Panc1 (cell line): ENCODE results near the gene PTDSS2. TPM values are rescaled to one million over a fixed set of nuclear protein-coding genes. Genes with fewer than 3 reads are reported as not detected.

Source experiments
- ATAC-seq: fragments of 200-7000 bp; cut with Tn5 transposase; 2 replicates; pipeline ENCODE4 v1.9.1; 2020; ENCODE audit warnings: mild to moderate bottlenecking, moderate library complexity
- BruUV-seq: library from RNA; stranded (reverse); fragments of 400-500 nt; replicated peaks from 2 replicates; lab custom pipeline; 2021; lab: Mats Ljungman, UMichigan
- CTCF ChIA-PET: fragments of 300-600 bp; sonication (Branson Sonifier 250); formaldehyde crosslinking; loops from one replicate; lab custom pipeline; 2022; ENCODE audit warnings: antibody characterized with exemption; lab: Charles Lee
- POLR2A ChIA-PET: fragments of 300-600 bp; sonication (Branson Sonifier 250); formaldehyde crosslinking; loops from one replicate; lab custom pipeline; 2022; ENCODE audit warnings: antibody characterized with exemption; lab: Charles Lee
- DNase-seq: peaks from one replicate; pipeline ENCODE4 v3.0.0-alpha.2; 2010; ENCODE audit warnings: low read depth, low spot score
- H3K27ac ChIP-seq: 2 replicates; pipeline ENCODE4 v1.5.1; 2011; ENCODE audit warnings: mild to moderate bottlenecking, low read length, inconsistent platforms
- H3K27me3 ChIP-seq: fragments of 200-500 bp; sonication (Bioruptor generic); 2 replicates; pipeline ENCODE4 v1.6.0; 2014; ENCODE audit warnings: low read length, inconsistent platforms; ENCODE audit not compliant: control insufficient read depth, insufficient read depth
- H3K36me3 ChIP-seq: fragments of 200-500 bp; sonication (Bioruptor generic); 2 replicates; pipeline ENCODE4 v1.5.1; 2014; ENCODE audit warnings: inconsistent platforms, mild to moderate bottlenecking, low read length, moderate library complexity; ENCODE audit not compliant: control insufficient read depth, insufficient read depth
- H3K4me1 ChIP-seq: 2 replicates; pipeline ENCODE4 v1.5.1; 2011; ENCODE audit warnings: inconsistent platforms, mild to moderate bottlenecking, low read length, moderate library complexity; ENCODE audit not compliant: control insufficient read depth, insufficient read depth
- H3K4me3 ChIP-seq, 2 experiments: 2 replicates each; pipeline ENCODE4 v1.5.1; 2011 to 2012; ENCODE audit warnings: low read depth in 2 of 2, low read length in 2 of 2, mild to moderate bottlenecking in 2 of 2, inconsistent platforms in 1 of 2, moderate library complexity in 1 of 2
- H3K9me3 ChIP-seq: fragments of 200-500 bp; sonication (Bioruptor generic); 2 replicates; pipeline ENCODE4 v1.5.1; 2014; ENCODE audit warnings: low read depth, mild to moderate bottlenecking, inconsistent platforms, low read length, moderate library complexity; ENCODE audit not compliant: control insufficient read depth, insufficient read depth
- POLR2AphosphoS5 ChIP-seq: IDR thresholded peaks from 2 replicates; pipeline ENCODE4 v1.6.1; 2012; ENCODE audit warnings: mild to moderate bottlenecking, low read depth, low read length, moderate library complexity
- SIN3A ChIP-seq: IDR thresholded peaks from 2 replicates; pipeline ENCODE4 v1.6.1; 2012; ENCODE audit warnings: low read depth, mild to moderate bottlenecking, low read length, moderate library complexity, borderline replicate concordance; ENCODE audit not compliant: insufficient read depth
- TCF7L2 ChIP-seq: IDR thresholded peaks from 2 replicates; pipeline ENCODE4 v1.6.1; 2011; ENCODE audit warnings: mild to moderate bottlenecking, low read depth, low read length, inconsistent platforms
- in situ Hi-C: cut with HindIII; loops from 2 replicates; pipeline ENCODE4 v1.10.0; 2016; ENCODE audit warnings: low sequenced_read_pairs, low pct_unique_long_range_greater_than_20kb
- intact Hi-C: fragments of 100-400 bp; cut with micrococcal nuclease; formaldehyde crosslinking; loops from one replicate; pipeline ENCODE4 v1.10.0; 2022; ENCODE audit not compliant: unreplicated experiment
- total RNA-seq: library from RNA; stranded (reverse); gene quantifications from one replicate; pipeline ENCODE4 v1.2.1, GENCODE V29; 2021; ENCODE audit not compliant: unreplicated experiment
- TF ChIP-seq, protein P1 (sequence below), 2 experiments: IDR thresholded peaks; 2 replicates each; pipeline ENCODE4 v1.6.1; 2011 to 2012; ENCODE audit warnings: low read depth in 2 of 2, control low read depth in 1 of 2, low read length in 1 of 2, mild to moderate bottlenecking in 1 of 2, moderate library complexity in 1 of 2; ENCODE audit not compliant: insufficient read depth in 1 of 2
- TF ChIP-seq, protein P2 (sequence below): fragments of 450-650 bp; IDR thresholded peaks from 2 replicates; pipeline ENCODE4 v1.5.1; 2017; ENCODE audit warnings: mild to moderate bottlenecking

The PTDSS2 gene
- total RNA-seq, 1 experiment from 2014 or later, result 103 TPM

DNA sequence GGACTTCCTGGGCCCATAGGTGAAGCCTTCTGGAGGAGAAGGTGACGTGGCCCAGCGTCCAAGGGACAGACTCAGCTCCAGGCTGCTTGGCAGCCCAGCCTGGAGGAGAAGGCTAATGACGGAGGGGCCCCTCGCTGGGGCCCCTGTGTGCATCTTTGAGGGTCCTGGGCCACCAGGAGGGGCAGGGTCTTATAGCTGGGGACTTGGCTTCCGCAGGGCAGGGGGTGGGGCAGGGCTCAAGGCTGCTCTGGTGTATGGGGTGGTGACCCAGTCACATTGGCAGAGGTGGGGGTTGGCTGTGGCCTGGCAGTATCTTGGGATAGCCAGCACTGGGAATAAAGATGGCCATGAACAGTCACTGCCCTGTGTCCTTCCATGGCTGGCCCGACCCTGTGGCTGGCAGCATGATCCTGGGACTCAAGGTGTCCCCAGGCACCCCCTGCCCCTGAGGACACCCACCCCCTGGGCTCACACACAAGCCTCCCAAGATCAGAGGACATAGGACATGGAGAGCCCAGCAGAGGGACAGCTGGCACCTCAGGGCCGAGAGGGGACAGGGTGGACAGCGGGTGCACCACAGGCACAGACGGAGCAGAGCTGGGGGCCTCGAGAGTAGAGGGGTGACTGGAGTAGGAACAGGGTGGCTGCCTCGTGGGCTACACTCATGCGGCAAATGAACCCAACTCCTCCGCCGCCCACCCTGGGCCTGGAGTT, 45.4 kb upstream of the PTDSS2 start:
- BruUV-seq, result no TSS peak
- TF ChIP-seq SIN3A (no peak), TCF7L2 (no peak), POLR2AphosphoS5 (no peak)
- TF ChIP-seq, protein P1, sequence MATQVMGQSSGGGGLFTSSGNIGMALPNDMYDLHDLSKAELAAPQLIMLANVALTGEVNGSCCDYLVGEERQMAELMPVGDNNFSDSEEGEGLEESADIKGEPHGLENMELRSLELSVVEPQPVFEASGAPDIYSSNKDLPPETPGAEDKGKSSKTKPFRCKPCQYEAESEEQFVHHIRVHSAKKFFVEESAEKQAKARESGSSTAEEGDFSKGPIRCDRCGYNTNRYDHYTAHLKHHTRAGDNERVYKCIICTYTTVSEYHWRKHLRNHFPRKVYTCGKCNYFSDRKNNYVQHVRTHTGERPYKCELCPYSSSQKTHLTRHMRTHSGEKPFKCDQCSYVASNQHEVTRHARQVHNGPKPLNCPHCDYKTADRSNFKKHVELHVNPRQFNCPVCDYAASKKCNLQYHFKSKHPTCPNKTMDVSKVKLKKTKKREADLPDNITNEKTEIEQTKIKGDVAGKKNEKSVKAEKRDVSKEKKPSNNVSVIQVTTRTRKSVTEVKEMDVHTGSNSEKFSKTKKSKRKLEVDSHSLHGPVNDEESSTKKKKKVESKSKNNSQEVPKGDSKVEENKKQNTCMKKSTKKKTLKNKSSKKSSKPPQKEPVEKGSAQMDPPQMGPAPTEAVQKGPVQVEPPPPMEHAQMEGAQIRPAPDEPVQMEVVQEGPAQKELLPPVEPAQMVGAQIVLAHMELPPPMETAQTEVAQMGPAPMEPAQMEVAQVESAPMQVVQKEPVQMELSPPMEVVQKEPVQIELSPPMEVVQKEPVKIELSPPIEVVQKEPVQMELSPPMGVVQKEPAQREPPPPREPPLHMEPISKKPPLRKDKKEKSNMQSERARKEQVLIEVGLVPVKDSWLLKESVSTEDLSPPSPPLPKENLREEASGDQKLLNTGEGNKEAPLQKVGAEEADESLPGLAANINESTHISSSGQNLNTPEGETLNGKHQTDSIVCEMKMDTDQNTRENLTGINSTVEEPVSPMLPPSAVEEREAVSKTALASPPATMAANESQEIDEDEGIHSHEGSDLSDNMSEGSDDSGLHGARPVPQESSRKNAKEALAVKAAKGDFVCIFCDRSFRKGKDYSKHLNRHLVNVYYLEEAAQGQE (IDR thresholded peaks at IDR 0.05; ENCODE audit: insufficient read depth in 1 of 2, low read depth in 2 of 2, low read length in 1 of 2), result no peak
- TF ChIP-seq, protein P2, sequence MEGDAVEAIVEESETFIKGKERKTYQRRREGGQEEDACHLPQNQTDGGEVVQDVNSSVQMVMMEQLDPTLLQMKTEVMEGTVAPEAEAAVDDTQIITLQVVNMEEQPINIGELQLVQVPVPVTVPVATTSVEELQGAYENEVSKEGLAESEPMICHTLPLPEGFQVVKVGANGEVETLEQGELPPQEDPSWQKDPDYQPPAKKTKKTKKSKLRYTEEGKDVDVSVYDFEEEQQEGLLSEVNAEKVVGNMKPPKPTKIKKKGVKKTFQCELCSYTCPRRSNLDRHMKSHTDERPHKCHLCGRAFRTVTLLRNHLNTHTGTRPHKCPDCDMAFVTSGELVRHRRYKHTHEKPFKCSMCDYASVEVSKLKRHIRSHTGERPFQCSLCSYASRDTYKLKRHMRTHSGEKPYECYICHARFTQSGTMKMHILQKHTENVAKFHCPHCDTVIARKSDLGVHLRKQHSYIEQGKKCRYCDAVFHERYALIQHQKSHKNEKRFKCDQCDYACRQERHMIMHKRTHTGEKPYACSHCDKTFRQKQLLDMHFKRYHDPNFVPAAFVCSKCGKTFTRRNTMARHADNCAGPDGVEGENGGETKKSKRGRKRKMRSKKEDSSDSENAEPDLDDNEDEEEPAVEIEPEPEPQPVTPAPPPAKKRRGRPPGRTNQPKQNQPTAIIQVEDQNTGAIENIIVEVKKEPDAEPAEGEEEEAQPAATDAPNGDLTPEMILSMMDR, result no peak
- no peak for ATAC-seq
- DNase-seq, result no peak
- Histone ChIP-seq H3K9me3 (no peaks in the 10 kb centered on the region), H3K4me1 (peaks cover 24% of the 10 kb centered on the region), H3K36me3 (no peaks in the 10 kb centered on the region), H3K27me3 (no peaks in the 10 kb centered on the region), H3K27ac (peak overlapping the region; percentile 85), H3K4me3 (no peak overlapping the region; a peak in 1 of 4 replicates)
- POLR2A ChIA-PET, result no interaction called here
- CTCF ChIA-PET, result interaction anchor here (0.6 to 2.8 kb wide), 2 partner anchors 44 to 112 kb away, joined by 3 to 38 read pairs; no protein-coding TSS in a partner anchor
- in situ Hi-C loops (no loop called here), intact Hi-C loops (loop anchor here (5.0 kb wide), 1 partner anchor 43 kb away; no protein-coding TSS in a partner anchor)

DNA sequence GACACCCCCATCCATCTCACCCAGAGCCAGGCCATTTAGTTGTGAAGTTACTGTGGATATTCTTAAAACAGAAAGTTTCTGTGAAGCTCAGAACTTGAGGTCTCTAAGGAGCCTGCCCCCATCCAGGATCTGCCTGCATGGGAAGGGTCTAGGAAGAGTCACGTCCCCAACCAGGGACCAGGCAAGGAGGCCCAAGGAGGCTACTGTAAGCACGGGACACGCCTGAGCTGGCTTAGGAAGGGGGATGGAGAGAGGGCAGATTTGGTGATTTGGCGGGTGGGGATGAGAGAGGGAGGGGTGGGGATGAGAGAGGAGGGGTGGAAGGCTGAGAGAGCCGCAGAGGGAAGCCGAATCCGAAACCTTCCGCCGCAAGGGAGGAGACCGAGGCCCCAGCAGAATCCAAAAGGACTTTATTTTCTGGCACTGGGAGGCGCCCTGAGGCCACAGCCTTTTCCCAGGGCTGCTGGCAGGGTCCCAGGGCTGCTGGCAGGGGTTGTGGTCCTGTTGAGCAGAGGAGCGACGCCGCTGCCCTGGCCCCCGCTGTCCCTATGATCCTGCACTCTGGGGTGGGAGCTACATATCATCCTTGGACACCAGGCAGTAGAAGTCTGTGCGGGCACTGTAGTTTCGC, 44.6 kb upstream of the PTDSS2 start:
- intact Hi-C loops (loop anchor here (5.0 kb wide), 1 partner anchor 42 kb away; no protein-coding TSS in a partner anchor), in situ Hi-C loops (no loop called here)
- Histone ChIP-seq H3K27ac (peak overlapping the region; percentile 85), H3K36me3 (no peaks in the 10 kb centered on the region), H3K4me1 (peaks cover 30% of the 10 kb centered on the region), H3K27me3 (no peaks in the 10 kb centered on the region), H3K4me3 (peak overlapping the region; percentile 79 to 84), H3K9me3 (no peaks in the 10 kb centered on the region)
- peak; percentile 23 for ATAC-seq
- no peak for DNase-seq
- CTCF ChIA-PET, result interaction anchor here (2.8 kb wide), 1 partner anchor 43 kb away, joined by 38 read pairs; no protein-coding TSS in a partner anchor
- no TSS peak for BruUV-seq
- POLR2A ChIA-PET, result interaction anchor here (0.6 kb wide), 1 partner anchor 11 kb away, joined by 5 read pairs; no protein-coding TSS in a partner anchor
- TF ChIP-seq, protein P2, result peak; percentile 81
- TF ChIP-seq POLR2AphosphoS5, result no peak
